ENCODE results near the gene DES.
"Not testable (repeated sequence)": the region's sequence is repeated elsewhere in the genome, so short reads cannot be mapped to it uniquely, and the experiment has no call there.

DES gene

DNA sequence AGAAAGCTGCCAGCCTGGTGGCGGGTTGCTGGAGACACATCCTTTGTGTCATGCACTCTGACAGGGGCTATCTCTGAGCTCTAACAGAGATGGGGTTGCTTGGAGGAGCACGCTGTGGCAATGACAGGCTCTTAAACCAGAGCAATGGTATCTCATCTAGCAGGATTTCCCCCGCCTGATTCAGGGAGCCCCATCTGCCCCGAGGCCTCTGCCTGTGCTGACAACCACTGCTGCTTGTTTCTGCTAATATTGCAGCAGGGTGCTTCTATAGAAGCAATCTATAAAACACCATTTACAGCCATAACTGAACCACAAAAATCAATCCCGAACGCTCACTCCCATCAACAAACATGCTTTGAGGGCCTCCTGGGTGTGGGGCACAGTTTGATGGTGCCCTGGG lies 17.6 kb upstream of the DES start:
- no peak for DNase-seq

DNA sequence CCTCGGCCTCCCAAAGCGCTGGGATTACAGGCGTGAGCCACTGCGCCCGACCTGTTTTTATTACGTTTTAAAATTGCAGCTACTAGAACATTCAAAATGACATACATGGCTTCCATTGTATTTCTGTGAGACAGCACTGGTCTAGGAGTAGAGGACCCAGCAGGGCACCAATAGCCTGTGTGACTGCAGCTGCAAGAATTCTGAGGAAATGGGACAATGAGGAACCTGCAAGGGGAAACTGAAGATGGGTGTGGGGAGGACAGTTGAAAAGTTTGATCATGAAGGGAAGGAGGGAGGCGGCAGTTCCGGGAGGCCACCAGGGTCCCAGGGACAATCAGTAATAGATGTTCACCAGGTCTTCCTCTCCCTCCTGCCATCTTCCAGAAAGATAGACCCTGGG lies 16.6 kb upstream of the DES start:
- DNase-seq = no peak

DNA sequence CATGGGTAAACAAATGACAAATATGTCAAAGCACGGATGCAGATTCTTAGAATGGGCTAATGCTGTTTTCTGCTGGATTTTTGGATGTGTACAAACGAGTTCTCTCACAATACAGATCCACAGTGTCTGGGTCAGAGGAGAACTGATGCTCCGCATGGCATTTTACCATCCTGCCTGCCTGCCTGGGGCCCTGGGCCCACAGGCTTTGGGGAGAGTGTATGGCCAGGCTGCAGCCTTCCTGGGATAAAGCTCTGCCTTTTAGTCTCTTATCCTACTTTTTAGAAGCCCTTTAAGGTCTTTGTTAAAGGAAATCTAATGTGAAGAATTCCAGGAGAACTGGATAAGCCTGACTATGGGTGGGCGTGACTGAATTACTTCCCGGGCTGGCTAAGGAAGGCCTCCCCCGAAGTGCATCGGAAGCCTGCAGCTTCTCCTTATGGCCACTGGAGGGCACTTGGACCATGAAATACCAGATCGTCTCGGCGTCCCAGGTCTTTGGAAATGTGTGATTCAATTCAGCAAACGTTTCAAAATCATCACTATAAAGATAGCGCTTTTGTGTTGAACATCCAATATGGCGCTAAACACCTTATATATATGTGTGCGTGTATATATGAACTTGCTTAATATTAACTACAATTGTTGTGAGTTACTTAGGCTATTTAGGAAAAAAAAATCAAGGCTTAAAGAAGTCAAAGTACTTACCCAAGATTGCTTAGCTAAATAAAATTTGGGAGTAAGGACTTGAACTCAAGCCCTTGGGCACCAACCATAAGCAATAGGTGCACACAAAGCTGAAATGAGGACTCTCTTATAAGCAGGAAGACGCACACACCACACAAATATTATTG lies 15.3 kb upstream of the DES start:
- peak; percentile 70 for DNase-seq

DNA sequence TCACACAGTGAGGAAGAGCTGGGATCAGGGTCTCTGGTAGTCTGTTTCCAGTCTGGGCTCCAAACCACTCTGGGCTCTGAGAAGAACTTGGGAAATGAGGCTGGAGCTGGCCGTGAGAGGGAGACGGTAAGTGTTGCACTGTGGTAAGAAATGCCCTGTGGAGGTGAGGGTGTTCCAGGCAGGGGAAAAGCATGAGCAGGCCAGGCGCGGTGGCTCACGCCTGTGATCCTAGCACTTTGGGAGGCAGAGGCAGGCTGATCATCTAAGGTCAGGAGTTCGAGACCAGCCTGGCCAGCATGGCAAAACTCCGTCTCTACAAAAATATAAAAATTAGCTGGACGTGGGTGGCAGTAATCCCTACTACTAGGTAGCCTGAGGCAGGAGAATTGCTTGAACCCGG lies 14.3 kb upstream of the DES start:
- no peak for DNase-seq

DNA sequence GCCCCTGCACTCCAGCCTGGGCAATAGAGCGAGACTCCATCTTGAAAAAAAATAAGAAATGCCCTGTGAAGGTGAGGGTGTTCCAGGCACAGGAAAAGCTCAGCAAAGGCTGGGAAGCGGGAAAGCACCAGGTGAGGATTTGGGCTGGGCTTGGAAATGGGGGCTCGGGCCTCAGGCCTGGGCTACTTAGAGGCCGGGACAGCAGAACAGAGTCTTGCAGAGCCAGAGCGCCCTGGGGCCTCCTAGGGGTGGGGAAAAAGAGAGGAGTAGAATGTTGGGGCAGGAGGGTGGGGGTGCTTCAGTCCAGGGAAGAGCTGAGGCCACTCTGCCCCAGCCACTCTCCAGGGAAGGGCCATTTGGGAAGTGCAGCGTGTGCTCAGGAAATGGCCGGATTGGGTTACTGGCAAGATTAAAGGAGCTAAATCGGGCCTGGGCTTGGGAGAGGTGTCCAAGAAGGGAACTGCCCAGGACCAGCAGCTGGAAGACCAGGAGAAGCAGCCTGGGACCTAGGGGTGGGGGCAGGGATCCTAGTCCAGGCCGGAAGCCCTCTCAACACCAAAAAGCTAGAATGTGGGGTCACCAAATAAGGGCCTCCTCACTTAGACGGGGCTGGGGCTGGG lies 13.8 kb upstream of the DES start:
- DNase-seq = no peak

DNA sequence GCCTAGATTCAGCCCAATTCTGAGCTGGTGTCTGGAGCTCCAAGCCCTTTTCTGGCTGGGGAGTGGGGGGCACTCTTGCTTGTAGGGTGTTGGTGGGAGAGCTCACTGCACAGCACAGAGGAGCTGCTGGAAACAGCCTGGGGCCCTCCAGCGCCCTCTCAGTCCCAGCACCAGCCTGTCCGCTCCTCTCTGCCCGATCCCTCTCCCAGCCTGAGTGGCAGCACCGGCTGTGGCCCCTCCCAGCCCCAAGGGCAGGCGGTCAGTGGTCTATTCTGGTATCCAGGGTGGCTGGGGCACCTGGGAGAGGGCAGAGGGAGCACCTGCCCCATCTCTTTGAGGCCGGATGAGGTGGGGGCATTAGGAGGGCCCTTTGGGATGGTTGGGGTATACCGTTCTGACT lies 13.2 kb upstream of the DES start:
- no peak for DNase-seq

DNA sequence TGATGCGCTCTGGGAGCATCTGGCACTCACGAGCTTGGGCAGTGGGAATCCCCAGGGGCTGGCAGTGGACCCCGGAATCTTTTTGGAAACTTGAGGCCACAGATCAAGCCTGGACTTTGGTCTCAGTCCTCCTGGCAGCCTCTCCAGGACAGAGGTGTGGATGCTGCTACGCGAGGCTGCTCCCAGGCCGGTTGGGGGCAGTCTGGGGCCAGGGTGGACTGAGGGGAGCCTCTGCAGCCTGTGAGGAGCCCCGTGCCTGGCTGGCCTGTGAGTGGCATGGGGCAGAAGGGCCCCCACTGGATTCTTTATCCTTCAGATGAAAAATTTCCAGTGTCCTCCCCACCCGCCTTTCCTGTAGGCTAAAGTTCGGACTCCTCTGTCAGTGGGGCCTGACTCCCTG lies 12.7 kb upstream of the DES start:
- no peak for DNase-seq

DNA sequence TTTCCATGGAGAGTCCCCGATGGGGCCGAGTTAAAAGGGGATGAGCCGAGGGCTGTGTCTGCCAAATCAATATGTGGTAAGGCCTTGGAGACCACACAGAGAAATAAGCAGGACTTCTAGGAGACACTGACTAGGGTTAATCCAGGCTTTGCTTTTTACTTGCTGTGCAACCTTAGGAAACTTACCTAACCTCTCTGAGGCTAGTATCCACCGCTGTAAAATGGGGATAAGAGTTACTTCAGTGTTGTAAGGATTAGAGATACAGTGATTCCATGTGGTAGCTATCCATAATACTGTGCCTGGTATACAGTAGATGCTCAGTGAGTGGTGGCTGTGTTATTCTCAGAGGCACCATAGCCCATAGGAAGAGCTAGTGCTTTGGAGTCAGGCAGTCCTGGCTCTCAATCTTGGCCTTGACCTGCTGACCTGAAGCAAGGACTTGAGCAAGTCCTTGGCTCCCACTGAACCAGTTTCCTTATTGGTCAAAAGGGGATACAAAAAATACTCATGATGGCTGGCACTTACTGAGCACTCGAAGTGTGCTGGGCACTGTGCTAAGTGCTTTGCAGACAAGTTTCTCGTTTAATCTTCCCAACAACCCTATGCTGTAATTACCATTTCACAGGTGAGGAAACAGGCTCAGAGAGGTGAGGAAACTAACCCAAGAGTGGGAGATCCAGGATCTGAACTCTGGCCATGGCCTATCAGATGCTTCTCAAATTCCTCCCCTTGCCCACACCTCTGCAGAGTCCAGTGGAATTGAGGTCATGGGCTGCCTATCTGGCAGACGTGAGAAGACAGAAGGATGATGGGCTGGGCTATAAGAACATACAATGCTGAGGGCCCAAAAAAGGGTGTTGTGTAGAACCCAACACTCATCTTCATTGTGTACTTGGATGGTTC lies 12.0 kb upstream of the DES start:
- no peak for DNase-seq

DNA sequence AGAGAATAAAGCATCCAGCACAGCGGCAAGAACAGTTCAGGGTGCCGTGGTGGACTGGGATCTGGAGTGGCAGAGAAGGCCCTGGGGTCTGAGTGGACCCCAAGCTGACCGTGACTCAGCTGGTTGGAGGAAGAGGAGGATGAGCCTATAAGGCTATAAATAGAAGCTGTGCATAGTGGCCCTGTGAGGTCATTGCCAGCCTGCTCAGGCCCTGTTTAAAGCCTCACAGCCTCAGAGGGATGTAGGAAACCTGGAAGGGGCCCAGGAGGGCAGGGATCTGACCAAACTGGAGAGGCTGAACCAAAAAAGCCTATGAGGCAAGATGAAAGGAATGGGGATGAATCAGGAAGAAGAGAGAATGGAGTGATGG lies 11.3 kb upstream of the DES start:
- no peak for DNase-seq

DNA sequence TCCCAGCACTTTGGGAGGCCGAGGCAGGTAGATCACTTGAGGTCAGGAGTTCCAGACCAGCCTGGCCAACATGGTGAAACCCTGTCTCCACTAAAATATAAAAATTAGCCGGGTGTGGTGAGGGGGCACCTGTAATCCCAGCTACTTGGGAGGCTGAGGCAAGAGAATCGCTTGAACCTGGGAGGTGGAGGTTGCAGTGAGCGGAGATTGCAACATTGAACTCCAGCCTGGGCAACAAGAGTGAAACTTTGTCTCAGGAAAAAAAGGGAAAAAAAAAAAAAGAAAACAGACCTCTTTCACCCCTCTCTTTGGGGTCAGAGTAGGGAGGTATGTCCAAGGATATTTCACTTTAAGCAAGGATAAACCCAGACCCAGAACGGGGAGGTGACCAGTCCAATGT lies 10.8 kb upstream of the DES start:
- not testable (repeated sequence) for DNase-seq

DNA sequence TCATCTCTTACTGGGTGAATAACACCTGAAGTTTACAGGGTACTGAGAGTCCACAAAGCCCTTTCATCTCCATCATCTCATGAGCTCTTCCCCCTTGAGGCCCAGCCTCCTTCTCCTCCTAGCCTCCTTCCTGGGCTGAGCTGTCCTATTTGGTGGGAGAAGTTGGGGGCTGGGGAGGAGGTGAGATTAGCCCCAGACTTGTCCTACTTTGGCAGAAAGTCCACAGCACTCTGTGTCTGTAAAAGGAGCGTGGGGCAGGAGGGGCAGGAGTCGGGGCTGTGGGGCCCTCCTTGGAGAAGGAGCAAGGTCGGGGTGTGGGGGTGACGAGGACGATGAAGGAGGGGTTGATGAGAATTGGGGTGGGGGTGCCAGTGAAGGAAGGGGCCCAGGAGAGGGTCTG lies 10.0 kb upstream of the DES start:
- DNase-seq = no peak

DNA sequence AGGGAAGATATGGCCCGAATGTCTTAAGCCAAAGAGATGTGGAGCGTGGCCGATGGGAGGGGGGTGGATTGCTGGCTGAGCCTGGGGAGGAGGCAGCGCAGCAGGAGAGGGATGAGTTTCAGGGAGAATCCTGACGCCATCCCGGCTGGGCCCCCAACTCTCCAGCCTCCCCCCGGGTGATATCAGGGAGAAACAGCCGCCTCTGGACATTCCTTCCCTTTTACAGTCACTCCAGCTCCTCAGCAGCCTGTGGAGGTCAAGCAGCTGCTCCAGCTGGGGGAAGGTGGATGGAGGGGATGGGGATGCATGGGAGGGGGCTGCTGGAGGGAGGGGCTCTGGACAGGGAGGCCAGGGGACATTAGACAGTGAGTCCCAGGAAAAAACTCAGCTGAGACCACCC lies 9.5 kb upstream of the DES start:
- DNase-seq = no peak

DNA sequence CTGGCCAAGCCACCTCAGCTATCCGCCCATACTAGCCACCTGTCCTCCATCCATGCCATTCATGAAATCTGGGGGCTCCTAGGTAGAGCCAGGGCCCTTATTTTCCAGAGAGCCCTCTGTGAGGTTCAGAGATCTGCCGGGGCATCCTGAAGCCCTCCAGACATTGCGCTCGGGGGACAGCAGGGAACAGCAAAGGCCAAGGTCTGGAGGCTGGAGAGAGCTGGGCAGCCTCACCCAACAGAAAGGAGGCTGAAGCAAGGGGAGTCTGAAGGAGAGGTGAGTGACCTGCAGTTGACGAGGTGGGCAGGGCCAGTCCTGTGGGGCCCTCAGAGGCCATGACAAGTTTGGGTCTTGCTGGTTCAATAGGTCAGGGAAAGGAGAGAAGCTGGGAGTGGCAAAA lies 8.6 kb upstream of the DES start:
- DNase-seq = no peak

DNA sequence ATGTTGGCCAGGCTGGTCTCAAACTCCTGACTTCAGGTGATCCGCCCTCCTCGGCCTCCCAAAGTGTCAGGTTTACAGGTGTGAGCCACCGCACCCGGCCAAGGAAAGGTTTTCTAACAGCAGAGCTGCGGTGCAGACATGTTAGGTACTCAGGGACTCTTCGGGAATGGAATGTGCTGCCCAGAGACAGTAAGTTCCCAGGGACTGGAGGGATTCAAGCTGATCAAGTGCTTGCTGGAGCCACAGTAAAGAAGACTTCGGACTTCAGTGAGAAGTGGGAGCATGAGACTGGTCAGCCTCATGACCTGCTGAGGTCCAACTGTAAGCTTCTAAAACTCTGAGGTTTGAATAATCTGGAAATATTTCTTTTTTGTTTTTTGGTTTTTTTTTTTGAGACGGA lies 7.8 kb upstream of the DES start:
- no peak for DNase-seq

DNA sequence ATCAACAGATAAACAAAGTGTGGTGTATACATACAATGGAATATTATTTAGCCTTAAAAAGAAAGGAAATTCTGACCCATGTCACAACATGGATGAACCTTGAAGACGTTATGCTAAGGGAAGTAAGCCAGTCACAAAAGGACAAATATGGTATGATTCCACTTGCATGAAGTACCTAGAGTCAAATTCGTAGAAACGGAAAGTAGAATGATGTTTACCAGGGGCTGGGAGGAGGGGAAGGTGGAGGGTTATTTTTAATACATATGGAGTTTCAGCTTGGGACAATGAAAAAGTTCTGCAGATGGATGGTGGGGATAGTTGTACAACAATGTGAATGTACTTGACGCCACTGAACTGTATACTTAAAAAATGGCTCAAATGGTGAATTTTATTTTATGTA lies 3.3 kb upstream of the DES start:
- DNase-seq = no peak

DNA sequence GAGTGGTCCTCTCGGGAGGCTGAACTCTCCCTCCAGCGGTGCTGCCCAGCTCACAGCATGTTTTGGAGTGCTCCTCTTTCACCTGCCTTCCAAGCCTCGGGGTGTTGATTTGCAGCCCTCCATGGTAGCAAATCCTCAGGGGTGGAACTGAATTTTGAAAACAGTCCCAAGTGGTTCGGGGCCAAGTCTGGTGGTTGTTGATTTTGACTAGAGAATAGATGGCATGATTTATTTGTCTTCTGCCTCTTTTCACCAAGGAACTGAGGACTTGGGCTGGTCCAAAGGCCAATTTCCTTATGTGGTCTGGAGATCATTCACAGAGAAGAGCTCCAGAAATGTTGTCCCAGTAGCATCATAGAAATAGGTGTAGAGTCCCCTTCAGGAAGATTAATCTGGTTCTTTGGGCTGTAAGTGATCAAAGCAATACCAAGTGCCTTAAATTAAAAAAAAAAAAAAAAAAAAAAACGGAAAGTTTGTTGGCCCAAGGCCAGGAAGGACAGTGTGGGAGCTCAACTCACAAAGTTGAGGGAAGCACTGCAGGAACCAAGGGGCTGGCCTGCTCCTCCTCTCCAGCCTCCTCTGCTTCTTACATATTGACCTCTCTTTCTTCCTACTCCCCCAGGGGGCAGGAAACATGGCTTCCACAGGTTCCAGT lies 2.5 kb upstream of the DES start:
- no peak for DNase-seq

DNA sequence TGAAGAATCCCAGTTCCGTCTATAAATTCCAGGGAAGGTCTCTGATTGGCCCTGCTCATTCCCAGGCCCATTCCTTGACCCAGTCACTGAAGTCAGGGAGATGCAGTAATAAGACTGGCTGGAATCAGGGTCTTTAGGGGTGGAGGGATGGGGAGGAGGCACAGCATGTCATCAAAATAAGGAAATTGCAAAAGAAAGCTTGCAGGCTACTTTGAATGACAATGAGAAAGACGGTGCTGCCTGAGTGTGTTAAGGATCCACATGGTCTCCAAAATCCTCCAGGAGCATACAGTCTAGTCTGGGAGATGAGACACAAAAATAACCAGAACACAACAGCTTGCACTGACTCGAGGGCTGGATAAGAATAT lies 2.0 kb upstream of the DES start:
- no peak for DNase-seq

DNA sequence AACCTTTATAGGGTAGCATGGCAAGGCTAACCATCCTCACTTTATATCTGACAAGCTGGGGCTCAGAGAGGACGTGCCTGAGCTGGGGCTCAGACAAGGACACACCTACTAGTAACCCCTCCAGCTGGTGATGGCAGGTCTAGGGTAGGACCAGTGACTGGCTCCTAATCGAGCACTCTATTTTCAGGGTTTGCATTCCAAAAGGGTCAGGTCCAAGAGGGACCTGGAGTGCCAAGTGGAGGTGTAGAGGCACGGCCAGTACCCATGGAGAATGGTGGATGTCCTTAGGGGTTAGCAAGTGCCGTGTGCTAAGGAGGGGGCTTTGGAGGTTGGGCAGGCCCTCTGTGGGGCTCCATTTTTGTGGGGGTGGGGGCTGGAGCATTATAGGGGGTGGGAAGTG lies 1.2 kb upstream of the DES start:
- no peak for DNase-seq

DNA sequence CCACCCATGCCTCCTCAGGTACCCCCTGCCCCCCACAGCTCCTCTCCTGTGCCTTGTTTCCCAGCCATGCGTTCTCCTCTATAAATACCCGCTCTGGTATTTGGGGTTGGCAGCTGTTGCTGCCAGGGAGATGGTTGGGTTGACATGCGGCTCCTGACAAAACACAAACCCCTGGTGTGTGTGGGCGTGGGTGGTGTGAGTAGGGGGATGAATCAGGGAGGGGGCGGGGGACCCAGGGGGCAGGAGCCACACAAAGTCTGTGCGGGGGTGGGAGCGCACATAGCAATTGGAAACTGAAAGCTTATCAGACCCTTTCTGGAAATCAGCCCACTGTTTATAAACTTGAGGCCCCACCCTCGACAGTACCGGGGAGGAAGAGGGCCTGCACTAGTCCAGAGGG lies 803 bp upstream of the DES start:
- no peak for DNase-seq

DNA sequence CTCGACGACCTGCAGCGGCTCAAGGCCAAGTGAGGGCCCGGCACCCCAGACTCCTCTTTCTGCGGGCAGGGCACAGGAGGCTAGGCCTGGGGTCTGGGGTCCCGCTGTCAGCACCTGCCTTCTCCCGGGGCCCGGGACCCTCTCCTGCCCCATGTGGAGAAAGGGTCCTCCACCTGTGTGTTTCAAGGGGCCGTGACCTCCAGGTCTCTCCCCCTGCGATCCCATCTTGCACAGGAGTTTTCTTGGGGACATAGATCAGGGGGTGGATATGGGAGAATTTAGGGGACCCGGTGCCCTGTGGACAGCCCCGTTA lies 791 bp downstream of the DES start:
- DNase-seq = no peak

DNA sequence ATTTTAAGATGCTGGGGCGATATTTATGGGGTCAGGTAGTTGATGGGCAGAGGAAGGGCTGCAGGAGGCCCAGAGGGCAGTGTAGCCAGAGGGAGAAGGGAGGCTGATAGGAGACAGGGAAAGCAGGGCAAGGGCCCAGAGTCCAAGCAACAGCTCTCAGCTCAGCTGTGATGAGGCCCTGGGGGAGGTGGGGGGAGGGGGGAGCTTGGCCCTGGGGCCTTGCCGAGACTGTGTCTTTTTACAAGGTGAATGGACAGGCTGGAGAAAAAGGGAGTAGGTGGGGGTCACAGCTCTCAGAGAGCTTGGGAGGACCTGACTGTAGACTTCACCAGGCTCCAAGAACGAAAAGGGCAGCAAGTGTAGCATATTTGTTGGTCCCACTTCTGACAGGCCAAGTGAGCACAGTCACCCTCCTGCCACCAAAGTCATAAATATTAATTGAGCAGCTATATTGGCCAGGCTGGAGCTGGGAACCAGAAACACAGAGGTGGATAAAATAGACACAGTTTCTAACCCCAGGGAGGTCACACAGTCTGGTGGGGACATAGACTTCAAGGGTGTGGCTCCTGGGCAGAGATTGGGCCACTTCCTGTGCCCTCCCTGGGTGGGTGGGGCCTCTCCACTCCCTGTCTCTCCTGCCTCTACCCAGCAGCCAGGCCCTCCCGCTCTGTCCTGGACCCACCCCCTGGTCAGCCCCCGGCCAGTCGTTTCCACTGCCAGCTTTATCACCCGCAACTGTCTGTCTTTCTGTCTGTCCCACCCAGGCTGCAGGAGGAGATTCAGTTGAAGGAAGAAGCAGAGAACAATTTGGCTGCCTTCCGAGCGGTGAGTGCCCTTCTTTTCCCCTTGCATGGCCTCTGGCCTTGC lies 1.4 kb downstream of the DES start:
- DNase-seq = no peak

DNA sequence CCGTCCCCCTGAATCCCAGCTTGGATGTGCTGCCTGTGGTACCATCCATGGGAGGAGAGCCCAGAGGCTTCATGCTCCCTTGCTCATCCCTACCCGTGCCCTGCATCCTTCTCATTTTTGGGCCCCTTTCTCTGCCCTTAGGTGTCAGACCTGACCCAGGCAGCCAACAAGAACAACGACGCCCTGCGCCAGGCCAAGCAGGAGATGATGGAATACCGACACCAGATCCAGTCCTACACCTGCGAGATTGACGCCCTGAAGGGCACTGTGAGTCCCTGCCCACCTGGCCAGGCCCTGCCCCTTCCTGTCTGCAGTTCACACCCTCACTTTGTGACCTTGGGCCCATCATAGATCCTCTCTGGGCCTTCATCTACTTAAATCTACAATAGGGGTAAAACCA lies 2.5 kb downstream of the DES start:
- DNase-seq = no peak

DNA sequence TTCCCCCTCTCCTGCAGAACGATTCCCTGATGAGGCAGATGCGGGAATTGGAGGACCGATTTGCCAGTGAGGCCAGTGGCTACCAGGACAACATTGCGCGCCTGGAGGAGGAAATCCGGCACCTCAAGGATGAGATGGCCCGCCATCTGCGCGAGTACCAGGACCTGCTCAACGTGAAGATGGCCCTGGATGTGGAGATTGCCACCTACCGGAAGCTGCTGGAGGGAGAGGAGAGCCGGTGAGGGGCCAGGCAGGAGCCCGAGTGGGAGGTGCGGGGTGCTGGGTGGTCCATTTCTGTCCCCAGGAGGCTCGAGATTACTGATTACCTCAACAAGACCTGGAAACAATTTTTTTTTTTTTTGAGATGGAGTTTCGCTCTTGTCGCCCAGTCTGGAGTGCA lies 3.1 kb downstream of the DES start:
- no peak for DNase-seq

Data from activated CD4-positive, alpha-beta T cell treated with anti-CD3 and anti-CD28 coated beads, Interleukin-2, Interleukin-6, amounts not matched to agents 100 ng/mL and 50 ng/mL, durations not matched to agents 16 hours and 8 hours (primary cell).